SK-N-SH (cell line): ENCODE data around the gene LZTFL1. TPM values are rescaled to one million over a fixed set of nuclear protein-coding genes. Genes with fewer than 3 reads are reported as not detected.

Experiments
- CTCF ChIA-PET: fragments of 300-600, 350-600 bp; formaldehyde crosslinking; extraction: SDS; loops from one replicate; lab custom pipeline; 2021; lab: Yijun Ruan, JAX
- POLR2A ChIA-PET: fragments of 350-600 bp; sonication (Branson Sonifier 250); formaldehyde crosslinking; extraction: SDS; loops from one replicate; lab custom pipeline; 2020; ENCODE audit warnings: antibody characterized with exemption, inconsistent platforms; lab: Yijun Ruan, JAX
- DNase-seq: peaks from one replicate; pipeline ENCODE4 v3.0.0; 2012
- H2AFZ ChIP-seq: fragments of 200-600 bp; sonication (generic); 2 replicates; pipeline ENCODE4 v1.8.1; 2016; ENCODE audit warnings: antibody characterized with exemption, mild to moderate bottlenecking, low read depth
- H3F3A ChIP-seq: fragments of 200-600 bp; sonication (generic); replicated peaks from 2 replicates; pipeline ENCODE3; 2016; ENCODE audit warnings: antibody characterized with exemption, mild to moderate bottlenecking; ENCODE audit not compliant: insufficient read depth
- H3K27ac ChIP-seq, 2 experiments: fragments of 200-500 bp in 1 of 2; fragments of 200-600 bp in 1 of 2; sonication (Bioruptor generic) in 1 of 2; sonication (generic), shearing (Covaris generic) in 1 of 2; 2 replicates each; pipeline versions ENCODE4 v1.5.1 to v1.6.1; 2014 to 2016; ENCODE audit warnings: low read depth in 2 of 2, inconsistent platforms in 1 of 2, low read length in 1 of 2, mild to moderate bottlenecking in 1 of 2, mixed read lengths in 1 of 2
- H3K27me3 ChIP-seq: fragments of 200-600 bp; sonication (generic), shearing (Covaris generic); 2 replicates; pipeline ENCODE4 v1.6.1; 2016; ENCODE audit warnings: mixed run types; ENCODE audit not compliant: insufficient read depth
- H3K36me3 ChIP-seq, 2 experiments: fragments of 200-500 bp in 1 of 2; fragments of 200-600 bp in 1 of 2; sonication (Bioruptor generic) in 1 of 2; sonication (generic) in 1 of 2; replicated peaks in 1 of 2; 2 replicates each; pipeline versions ENCODE3 to v1.5.1; 2014 to 2016; ENCODE audit warnings: low read length in 1 of 2, mild to moderate bottlenecking in 1 of 2; ENCODE audit not compliant: insufficient read depth in 2 of 2, control insufficient read depth in 1 of 2
- H3K4me1 ChIP-seq, 2 experiments: fragments of 200-500 bp in 1 of 2; fragments of 200-600 bp in 1 of 2; sonication (Bioruptor generic) in 1 of 2; sonication (generic), shearing (Covaris generic) in 1 of 2; 2 replicates each; pipeline versions ENCODE4 v1.5.1 to v1.6.1; 2014 to 2016; ENCODE audit warnings: low read depth in 1 of 2, low read length in 1 of 2, mixed run types in 1 of 2; ENCODE audit not compliant: insufficient read depth in 2 of 2, control insufficient read depth in 1 of 2
- H3K4me2 ChIP-seq: fragments of 200-600 bp; sonication (generic), shearing (Covaris generic); 2 replicates; pipeline ENCODE4 v1.6.1; 2017; ENCODE audit warnings: mixed run types
- H3K4me3 ChIP-seq, 2 experiments: fragments of 200-500 bp in 1 of 2; fragments of 200-600 bp in 1 of 2; sonication (Bioruptor generic) in 1 of 2; sonication (generic), shearing (Covaris generic) in 1 of 2; 2 replicates each; pipeline versions ENCODE4 v1.5.1 to v1.8.1; 2014 to 2016; ENCODE audit warnings: low read depth in 2 of 2, inconsistent platforms in 1 of 2, low read length in 1 of 2, mild to moderate bottlenecking in 1 of 2, mixed read lengths in 1 of 2, moderate library complexity in 1 of 2
- H3K79me2 ChIP-seq: fragments of 200-600 bp; sonication (generic); 2 replicates; pipeline ENCODE4 v1.8.1; 2017; ENCODE audit warnings: mild to moderate bottlenecking; ENCODE audit not compliant: insufficient read depth
- H3K9ac ChIP-seq: fragments of 200-600 bp; sonication (generic); 2 replicates; pipeline ENCODE4 v1.6.1; 2017; ENCODE audit warnings: mixed run types
- H3K9me2 ChIP-seq: fragments of 200-600 bp; sonication (generic); 2 replicates; pipeline ENCODE4 v1.6.1; 2017; ENCODE audit warnings: mixed run types
- H3K9me3 ChIP-seq: fragments of 200-600 bp; sonication (generic); 2 replicates; pipeline ENCODE4 v1.6.1; 2017; ENCODE audit warnings: mixed run types, mild to moderate bottlenecking, moderate library complexity
- H4K20me1 ChIP-seq: fragments of 200-600 bp; sonication (generic); 2 replicates; pipeline ENCODE4 v1.6.1; 2017; ENCODE audit warnings: mild to moderate bottlenecking, mixed run types; ENCODE audit not compliant: insufficient read depth
- EP300 ChIP-seq, 2 experiments: IDR thresholded peaks; 2 replicates each; pipeline versions ENCODE4 v1.4.0 to v1.6.1; 2012; ENCODE audit warnings: borderline replicate concordance in 1 of 2, low read depth in 1 of 2, low read length in 1 of 2
- FOXM1 ChIP-seq: IDR thresholded peaks from 2 replicates; pipeline ENCODE4 v1.4.0; 2012; ENCODE audit warnings: low read depth, mild to moderate bottlenecking
- GABPA ChIP-seq: IDR thresholded peaks from 2 replicates; pipeline ENCODE4 v1.4.0; 2012; ENCODE audit warnings: low read depth, mild to moderate bottlenecking
- POLR2AphosphoS5 ChIP-seq: IDR thresholded peaks from 2 replicates; pipeline ENCODE4 v1.6.1; 2012; ENCODE audit warnings: low read depth, low read length
- RAD21 ChIP-seq: IDR thresholded peaks from 2 replicates; pipeline ENCODE4 v1.6.1; 2012; ENCODE audit warnings: mild to moderate bottlenecking, low read length
- RCOR1 ChIP-seq: fragments of 150-350 bp; IDR thresholded peaks from 2 replicates; pipeline ENCODE4 v1.6.1; 2017; ENCODE audit warnings: antibody characterized with exemption, low read length
- RFX5 ChIP-seq: IDR thresholded peaks from 2 replicates; pipeline ENCODE4 v1.6.1; 2012; ENCODE audit warnings: mild to moderate bottlenecking, improper control_type of control experiment, low read length
- RXRA ChIP-seq: IDR thresholded peaks from 2 replicates; pipeline ENCODE4 v1.4.0; 2012; ENCODE audit warnings: low read depth, mild to moderate bottlenecking, borderline replicate concordance
- TCF12 ChIP-seq: IDR thresholded peaks from 2 replicates; pipeline ENCODE4 v1.4.0; 2012
- YY1 ChIP-seq: IDR thresholded peaks from 2 replicates; pipeline ENCODE4 v1.4.0; 2012; ENCODE audit warnings: low read depth, mild to moderate bottlenecking
- WGBS: methylation state at CpG from one replicate; pipeline ENCODE4 v1.1.6; 2017; ENCODE audit warnings: low lambda C conversion rate; 5-methylcytosine and 5-hydroxymethylcytosine counted together
- polyA plus RNA-seq, 3 experiments: library from polyadenylated mRNA; depleted of rRNA; stranded (reverse); fragments of >200 nt; gene quantifications; 2 replicates each; pipeline ENCODE4 v1.2.3, GENCODE V29; 2012
- TF ChIP-seq, protein P1 (sequence below): IDR thresholded peaks from 2 replicates; pipeline ENCODE4 v1.4.0; 2012; ENCODE audit warnings: low read depth
- TF ChIP-seq, protein P2 (sequence below): fragments of 150-350 bp; IDR thresholded peaks from 2 replicates; pipeline ENCODE4 v1.6.1; 2016; ENCODE audit warnings: mild to moderate bottlenecking, low read depth, low read length
- TF ChIP-seq, protein P3 (sequence below): IDR thresholded peaks from 2 replicates; pipeline ENCODE4 v1.6.1; 2012; ENCODE audit warnings: mild to moderate bottlenecking, low read depth, low read length, moderate library complexity

The LZTFL1 gene
- polyA plus RNA-seq, 1 of the 3 experiments (the other 2 are of a cell fraction) = 11.9 TPM

DNA sequence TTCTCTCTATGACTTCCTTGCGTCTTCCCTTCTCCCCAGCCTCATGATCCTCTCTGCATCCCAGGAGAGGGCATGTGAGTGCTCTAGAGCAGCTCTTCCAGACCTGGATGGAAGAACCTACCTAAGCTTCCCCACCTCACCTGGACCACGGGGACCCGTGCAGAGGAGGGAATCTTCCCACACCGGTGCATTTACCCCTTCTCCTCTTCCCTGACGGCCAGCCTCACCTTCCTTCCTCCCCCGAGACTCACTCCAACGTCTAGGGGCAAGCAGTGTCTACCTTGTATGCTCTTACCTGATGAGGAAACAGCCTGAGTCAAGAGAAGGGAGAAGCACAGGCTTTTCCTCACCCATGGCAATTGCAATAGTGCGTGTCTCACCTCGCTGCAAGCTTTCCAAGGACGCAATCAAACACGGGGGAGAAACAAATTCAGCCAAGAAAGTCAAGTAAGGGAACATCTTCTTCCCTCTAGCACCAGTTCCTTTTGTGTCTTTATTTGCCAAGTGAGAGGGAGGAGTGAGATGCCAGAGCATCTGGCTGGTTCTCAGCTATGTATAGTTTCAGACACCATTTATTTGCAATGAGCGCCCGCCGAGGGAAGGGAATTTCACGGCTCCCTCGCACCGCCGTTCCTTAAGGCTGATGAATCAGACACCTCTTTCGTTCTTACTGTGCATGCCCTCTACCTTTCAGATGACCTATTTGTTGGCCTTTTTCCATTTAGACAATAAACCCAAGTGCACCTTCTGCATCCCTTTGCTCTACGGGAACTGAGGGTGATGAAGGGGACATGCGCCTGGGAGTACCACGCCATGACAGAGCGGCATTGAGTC lies 42.7 kb upstream of the LZTFL1 start:
- Histone ChIP-seq H4K20me1 (no peaks in the 10 kb centered on the region), H3K9ac (no peak overlapping the region), H3K4me1 (peaks cover 0 to 3% of the 10 kb centered on the region in 2 experiments; a peak in 1 of 4 replicates), H3K9me3 (no peaks in the 10 kb centered on the region), H3K36me3 (no peaks in the 10 kb centered on the region)
- TF ChIP-seq, protein P1, sequence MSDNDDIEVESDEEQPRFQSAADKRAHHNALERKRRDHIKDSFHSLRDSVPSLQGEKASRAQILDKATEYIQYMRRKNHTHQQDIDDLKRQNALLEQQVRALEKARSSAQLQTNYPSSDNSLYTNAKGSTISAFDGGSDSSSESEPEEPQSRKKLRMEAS = no peak
- TF ChIP-seq, protein P2, sequence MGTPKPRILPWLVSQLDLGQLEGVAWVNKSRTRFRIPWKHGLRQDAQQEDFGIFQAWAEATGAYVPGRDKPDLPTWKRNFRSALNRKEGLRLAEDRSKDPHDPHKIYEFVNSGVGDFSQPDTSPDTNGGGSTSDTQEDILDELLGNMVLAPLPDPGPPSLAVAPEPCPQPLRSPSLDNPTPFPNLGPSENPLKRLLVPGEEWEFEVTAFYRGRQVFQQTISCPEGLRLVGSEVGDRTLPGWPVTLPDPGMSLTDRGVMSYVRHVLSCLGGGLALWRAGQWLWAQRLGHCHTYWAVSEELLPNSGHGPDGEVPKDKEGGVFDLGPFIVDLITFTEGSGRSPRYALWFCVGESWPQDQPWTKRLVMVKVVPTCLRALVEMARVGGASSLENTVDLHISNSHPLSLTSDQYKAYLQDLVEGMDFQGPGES = no peak
- no peak for TF ChIP-seq YY1
- no peak for TF ChIP-seq RAD21
- TF ChIP-seq, protein P3, sequence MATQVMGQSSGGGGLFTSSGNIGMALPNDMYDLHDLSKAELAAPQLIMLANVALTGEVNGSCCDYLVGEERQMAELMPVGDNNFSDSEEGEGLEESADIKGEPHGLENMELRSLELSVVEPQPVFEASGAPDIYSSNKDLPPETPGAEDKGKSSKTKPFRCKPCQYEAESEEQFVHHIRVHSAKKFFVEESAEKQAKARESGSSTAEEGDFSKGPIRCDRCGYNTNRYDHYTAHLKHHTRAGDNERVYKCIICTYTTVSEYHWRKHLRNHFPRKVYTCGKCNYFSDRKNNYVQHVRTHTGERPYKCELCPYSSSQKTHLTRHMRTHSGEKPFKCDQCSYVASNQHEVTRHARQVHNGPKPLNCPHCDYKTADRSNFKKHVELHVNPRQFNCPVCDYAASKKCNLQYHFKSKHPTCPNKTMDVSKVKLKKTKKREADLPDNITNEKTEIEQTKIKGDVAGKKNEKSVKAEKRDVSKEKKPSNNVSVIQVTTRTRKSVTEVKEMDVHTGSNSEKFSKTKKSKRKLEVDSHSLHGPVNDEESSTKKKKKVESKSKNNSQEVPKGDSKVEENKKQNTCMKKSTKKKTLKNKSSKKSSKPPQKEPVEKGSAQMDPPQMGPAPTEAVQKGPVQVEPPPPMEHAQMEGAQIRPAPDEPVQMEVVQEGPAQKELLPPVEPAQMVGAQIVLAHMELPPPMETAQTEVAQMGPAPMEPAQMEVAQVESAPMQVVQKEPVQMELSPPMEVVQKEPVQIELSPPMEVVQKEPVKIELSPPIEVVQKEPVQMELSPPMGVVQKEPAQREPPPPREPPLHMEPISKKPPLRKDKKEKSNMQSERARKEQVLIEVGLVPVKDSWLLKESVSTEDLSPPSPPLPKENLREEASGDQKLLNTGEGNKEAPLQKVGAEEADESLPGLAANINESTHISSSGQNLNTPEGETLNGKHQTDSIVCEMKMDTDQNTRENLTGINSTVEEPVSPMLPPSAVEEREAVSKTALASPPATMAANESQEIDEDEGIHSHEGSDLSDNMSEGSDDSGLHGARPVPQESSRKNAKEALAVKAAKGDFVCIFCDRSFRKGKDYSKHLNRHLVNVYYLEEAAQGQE = no peak
- TF ChIP-seq POLR2AphosphoS5 = no peak
- no peak for TF ChIP-seq RCOR1
- no peak for TF ChIP-seq TCF12
- TF ChIP-seq EP300 (IDR thresholded peaks at IDR 0.05; ENCODE audit: borderline replicate concordance in 1 of 2, low read depth in 1 of 2, low read length in 1 of 2) = no peak
- TF ChIP-seq RFX5 = no peak
- TF ChIP-seq RXRA = no peak
- TF ChIP-seq FOXM1 = no peak
- TF ChIP-seq GABPA = no peak
- TF ChIP-seq, all 33 proteins: peak for 0
- H3F3A ChIP-seq = no peaks in the 10 kb centered on the region
- no peak overlapping the region for H3K27ac ChIP-seq
- H3K9me2 ChIP-seq = no peaks in the 10 kb centered on the region
- H3K4me3 ChIP-seq = no peak overlapping the region
- H3K79me2 ChIP-seq = no peaks in the 10 kb centered on the region
- DNase-seq = no peak
- H3K27me3 ChIP-seq = no peaks in the 10 kb centered on the region
- no peak overlapping the region for H2AFZ ChIP-seq
- H3K4me2 ChIP-seq = no peak overlapping the region
- ChIA-PET POLR2A (no interaction called here), CTCF (interaction anchor here (0.8 to 1.4 kb wide), 2 partner anchors 45 to 373 kb away, joined by 3 to 4 read pairs; no protein-coding TSS in a partner anchor)
- WGBS = 73% methylated on average over 23 of the region's 23 CpGs
